A549 (cell line): ENCODE measurements around the gene ZNF319. TPM values are rescaled to one million over a fixed set of nuclear protein-coding genes. Genes with fewer than 3 reads are reported as not detected.
A peak's percentile ranks its signal among the peaks of the same experiment; 100 is the strongest.

Experiments
- ATAC-seq, 2 experiments: fragments of 200-7000 bp in 1 of 2; fragments of >200 bp in 1 of 2; cut with Nextera tagmentation in 1 of 2; cut with Tn5 transposase in 1 of 2; 3 replicates each; pipeline versions ENCODE4 v1.8.0 to v1.9.1; 2018 to 2020; ENCODE audit warnings: mild to moderate bottlenecking in 1 of 2, moderate library complexity in 1 of 2
- CTCF ChIA-PET: fragments of 300-600 bp; sonication (Branson Sonifier 250); formaldehyde crosslinking; extraction: SDS; loops from one replicate; lab custom pipeline; 2021; ENCODE audit warnings: antibody characterized with exemption, inconsistent platforms; lab: Yijun Ruan, JAX
- POLR2A ChIA-PET: fragments of 350-600 bp; formaldehyde crosslinking; extraction: SDS; loops from one replicate; lab custom pipeline; 2021; ENCODE audit warnings: antibody characterized with exemption, inconsistent platforms; lab: Yijun Ruan, JAX
- DNase-seq, 2 experiments: peaks; one replicate each; pipeline versions ENCODE4 v3.0.0 to v3.0.0-alpha.2; 2011 to 2016; ENCODE audit warnings: low read depth in 1 of 2, low spot score in 1 of 2
- FAIRE-seq: peaks from 2 replicates; lab custom pipeline; 2011; peaks lifted over from hg19 to GRCh38; lab: Jason Lieb, UNC
- H3K27ac ChIP-seq, 2 experiments: fragments of >200 bp; sonication (Bioruptor Twin); formaldehyde crosslinking; 3 replicates each; pipeline ENCODE4 v1.5.1; 2016 to 2017
- H3K4me1 ChIP-seq: fragments of >200 bp; sonication (Bioruptor Twin); formaldehyde crosslinking; 3 replicates; pipeline ENCODE4 v1.6.1; 2016
- H3K4me2 ChIP-seq: fragments of >200 bp; sonication (Bioruptor Twin); formaldehyde crosslinking; 3 replicates; pipeline ENCODE4 v1.6.1; 2016
- H3K4me3 ChIP-seq: fragments of >200 bp; sonication (Bioruptor Twin); formaldehyde crosslinking; 3 replicates; pipeline ENCODE4 v1.5.1; 2016
- H3K9me3 ChIP-seq: fragments of >200 bp; sonication (Bioruptor Twin); formaldehyde crosslinking; 3 replicates; pipeline ENCODE4 v1.6.1; 2016
- BCL3 ChIP-seq: fragments of >200 bp; sonication (Bioruptor Twin); formaldehyde crosslinking; IDR thresholded peaks from 3 replicates; pipeline ENCODE4 v1.6.1; 2016
- CBX2 ChIP-seq: fragments of 200-600 bp; sonication (generic); IDR thresholded peaks from 2 replicates; pipeline ENCODE4 v1.6.1; 2016; ENCODE audit warnings: low read depth, mild to moderate bottlenecking, borderline replicate concordance
- CHD2 ChIP-seq: fragments of 150-350 bp; IDR thresholded peaks from 2 replicates; pipeline ENCODE4 v1.6.1; 2014; ENCODE audit warnings: low read length; ENCODE audit not compliant: partially characterized antibody
- CHD4 ChIP-seq: fragments of 200-600 bp; sonication (generic); IDR thresholded peaks from 2 replicates; pipeline ENCODE4 v1.6.1; 2016; ENCODE audit warnings: antibody characterized with exemption, mild to moderate bottlenecking, borderline replicate concordance
- CTCF ChIP-seq: fragments of >200 bp; sonication (Bioruptor Twin); formaldehyde crosslinking; IDR thresholded peaks from 3 replicates; pipeline ENCODE4 v1.5.1; 2016
- EHMT2 ChIP-seq: fragments of 200-600 bp; sonication (generic); IDR thresholded peaks from 2 replicates; pipeline ENCODE4 v1.6.1; 2016; ENCODE audit warnings: antibody characterized with exemption, low read depth, mild to moderate bottlenecking, moderate library complexity
- EP300 ChIP-seq, 2 experiments: fragments of >200 bp; sonication (Bioruptor Twin); formaldehyde crosslinking; IDR thresholded peaks; 2 replicates in 1 of 2; 3 replicates in 1 of 2; pipeline ENCODE4 v1.6.1; 2016 to 2017
- FOSB ChIP-seq: fragments of 250-450 bp; sonication (Bioruptor Pico); IDR thresholded peaks from 2 replicates; pipeline ENCODE4 v1.5.0; 2020; ENCODE audit warnings: mild to moderate bottlenecking, moderate library complexity
- FOSL2 ChIP-seq, 2 experiments: fragments of 450-650 bp in 1 of 2; fragments of >200 bp in 1 of 2; sonication (Bioruptor Twin) in 1 of 2; formaldehyde crosslinking; IDR thresholded peaks; 2 replicates each; pipeline versions ENCODE4 v1.5.0 to v1.6.1; 2016 to 2020; ENCODE audit warnings: mild to moderate bottlenecking in 1 of 2, moderate library complexity in 1 of 2
- HDAC2 ChIP-seq: fragments of 200-600 bp; sonication (generic); IDR thresholded peaks from 2 replicates; pipeline ENCODE4 v1.6.1; 2016
- HEYL ChIP-seq: fragments of 250-450 bp; sonication (Bioruptor Pico); IDR thresholded peaks from 2 replicates; pipeline ENCODE4 v1.8.0; 2021; ENCODE audit warnings: mild to moderate bottlenecking, moderate library complexity
- HOXA7 ChIP-seq: fragments of 250-450 bp; sonication (Bioruptor Pico); IDR thresholded peaks from 2 replicates; pipeline ENCODE4 v1.5.0; 2020; ENCODE audit warnings: mild to moderate bottlenecking, moderate library complexity
- HOXB5 ChIP-seq: fragments of 250-450 bp; sonication (Bioruptor Pico); IDR thresholded peaks from 2 replicates; pipeline ENCODE4 v1.5.0; 2020; ENCODE audit warnings: mild to moderate bottlenecking, moderate library complexity
- JUN ChIP-seq, 2 experiments: fragments of >200 bp; sonication (Bioruptor Twin); formaldehyde crosslinking; IDR thresholded peaks; 2 replicates in 1 of 2; 3 replicates in 1 of 2; pipeline ENCODE4 v1.6.1; 2016 to 2017
- KDM1A ChIP-seq: fragments of 200-600 bp; sonication (generic); IDR thresholded peaks from 2 replicates; pipeline ENCODE4 v1.6.1; 2016; ENCODE audit warnings: low read depth, mild to moderate bottlenecking
- KDM5A ChIP-seq: fragments of 200-600 bp; sonication (generic); IDR thresholded peaks from 2 replicates; pipeline ENCODE4 v1.6.1; 2016; ENCODE audit warnings: antibody characterized with exemption, mild to moderate bottlenecking
- NR3C1 ChIP-seq: fragments of >200 bp; sonication (Bioruptor Twin); formaldehyde crosslinking; IDR thresholded peaks from 3 replicates; pipeline ENCODE4 v1.6.1; 2017
- POLR2A ChIP-seq: IDR thresholded peaks from 2 replicates; pipeline ENCODE4 v1.6.1; 2012; ENCODE audit warnings: mild to moderate bottlenecking, low read length
- POLR2AphosphoS2 ChIP-seq: conservative IDR thresholded peaks from 2 replicates; pipeline ENCODE4 v1.6.1; 2012; ENCODE audit warnings: low read length, improper control_type of control experiment, inconsistent platforms
- RCOR1 ChIP-seq: fragments of 150-350 bp; IDR thresholded peaks from 2 replicates; pipeline ENCODE4 v1.6.1; 2014; ENCODE audit warnings: antibody characterized with exemption, low read length, low read depth
- RFX5 ChIP-seq: fragments of 450-650 bp; IDR thresholded peaks from 2 replicates; pipeline ENCODE4 v1.7.1; 2014; ENCODE audit warnings: antibody characterized with exemption, mild to moderate bottlenecking, moderate library complexity
- SMC3 ChIP-seq: fragments of >200 bp; sonication (Bioruptor Twin); formaldehyde crosslinking; IDR thresholded peaks from 3 replicates; pipeline ENCODE4 v1.6.1; 2018; ENCODE audit warnings: inconsistent platforms
- SREBF2 ChIP-seq: fragments of 450-650 bp; IDR thresholded peaks from 2 replicates; pipeline ENCODE4 v1.6.1; 2014; ENCODE audit warnings: mild to moderate bottlenecking, moderate library complexity
- TP53 ChIP-seq: fragments of 250-450 bp; sonication (Bioruptor Pico); IDR thresholded peaks from 2 replicates; pipeline ENCODE4 v1.5.0; 2021; ENCODE audit warnings: mild to moderate bottlenecking, moderate library complexity
- USF2 ChIP-seq: fragments of 450-650 bp; IDR thresholded peaks from 2 replicates; pipeline ENCODE4 v1.6.1; 2014; ENCODE audit warnings: antibody characterized with exemption
- ZFP36 ChIP-seq: fragments of 450-650 bp; IDR thresholded peaks from 2 replicates; pipeline ENCODE4 v1.6.1; 2014; ENCODE audit warnings: borderline replicate concordance; ENCODE audit not compliant: partially characterized antibody
- whole genome bisulfite sequencing: methylation state at CpG from one replicate; pipeline ENCODE4 v1.1.6; 2017; ENCODE audit errors: missing lambda C conversion rate; 5-methylcytosine and 5-hydroxymethylcytosine counted together
- polyA plus RNA-seq, 4 experiments: library from polyadenylated mRNA; depleted of rRNA in 3 of 4; stranded (reverse); fragments of >200 nt; fragmentation: RNase III in 1 of 4; extraction: RNeasy Plus Mini Kit Qiagen cat#74134 plus additional on column Dnase treatment in 1 of 4; gene quantifications; 2 replicates in 3 of 4; 3 replicates in 1 of 4; pipeline ENCODE4 v1.2.3, GENCODE V29; 2011 to 2017
- TF ChIP-seq, protein P1 (sequence below): IDR thresholded peaks from 2 replicates; pipeline ENCODE4 v1.6.1; 2012

Gene ZNF319
- polyA plus RNA-seq, 2 of the 4 experiments (the other 2 are of a cell fraction), result 10.8 to 11.3 TPM

- POLR2A ChIA-PET, result no interaction called here
- no peak overlapping the region for H3K27ac ChIP-seq
- FAIRE-seq (no peak), DNase-seq (no peak), ATAC-seq (peak in 1 of 2 experiments; percentile 15; a peak in 1 of 6 replicates)
- TF ChIP-seq HEYL, result no peak
- TF ChIP-seq CBX2, result no peak
- TF ChIP-seq FOSB (CRISPR knock-in tag), result no peak
- no peak for TF ChIP-seq JUN (IDR thresholded peaks at IDR 0.05)
- TF ChIP-seq RCOR1, result no peak
- TF ChIP-seq TP53 (CRISPR knock-in tag), result no peak
- no peak for TF ChIP-seq CTCF
- TF ChIP-seq POLR2A, result no peak
- TF ChIP-seq RFX5, result no peak
- no peak for TF ChIP-seq HDAC2
- no peak for TF ChIP-seq ZFP36
- TF ChIP-seq CHD4, result no peak
- no peak for TF ChIP-seq HOXA7 (CRISPR knock-in tag)
- TF ChIP-seq, all 56 proteins: peak for 0
- WGBS, result 75% methylated on average over 8 of the region's 8 CpGs
- CTCF ChIA-PET, result interaction anchor here (1.0 to 3.2 kb wide), 4 partner anchors 12 to 57 kb away, joined by 3 to 16 read pairs (median 4); no protein-coding TSS in a partner anchor
- H3K4me1 ChIP-seq, result 0 out of 3 replicates have a peak, but pooled peaks cover 3% of the 10 kb centered on the region
- H3K9me3 ChIP-seq, result no peaks in the 10 kb centered on the region
- no peak overlapping the region for H3K4me2 ChIP-seq
- H3K4me3 ChIP-seq, result no peak overlapping the region
Observed at GRCh38 chr16:57956270-57956808, 44.1 kb downstream of the ZNF319 start.

- peak in 1 of 2 experiments; percentile 40 for DNase-seq
- POLR2A ChIA-PET, result no interaction called here
Observed at GRCh38 chr16:57955572-57956188, 44.8 kb downstream of the ZNF319 start.

More at GRCh38 chr16:57955572-57956188, 44.8 kb downstream of the ZNF319 start:
- 70% methylated on average over 12 of the region's 12 CpGs for WGBS
- ATAC-seq, result peak; percentile 72 to 76; a peak in 5 of 6 replicates
- TF ChIP-seq EP300 (IDR thresholded peaks at IDR 0.05), result no peak
- TF ChIP-seq BCL3, result no peak
- TF ChIP-seq EHMT2, result no peak
- no peak for TF ChIP-seq HEYL
- TF ChIP-seq KDM1A, result no peak
- no peak for TF ChIP-seq CHD2
- no peak for TF ChIP-seq NR3C1
- no peak for TF ChIP-seq SREBF2
- TF ChIP-seq, protein P1, sequence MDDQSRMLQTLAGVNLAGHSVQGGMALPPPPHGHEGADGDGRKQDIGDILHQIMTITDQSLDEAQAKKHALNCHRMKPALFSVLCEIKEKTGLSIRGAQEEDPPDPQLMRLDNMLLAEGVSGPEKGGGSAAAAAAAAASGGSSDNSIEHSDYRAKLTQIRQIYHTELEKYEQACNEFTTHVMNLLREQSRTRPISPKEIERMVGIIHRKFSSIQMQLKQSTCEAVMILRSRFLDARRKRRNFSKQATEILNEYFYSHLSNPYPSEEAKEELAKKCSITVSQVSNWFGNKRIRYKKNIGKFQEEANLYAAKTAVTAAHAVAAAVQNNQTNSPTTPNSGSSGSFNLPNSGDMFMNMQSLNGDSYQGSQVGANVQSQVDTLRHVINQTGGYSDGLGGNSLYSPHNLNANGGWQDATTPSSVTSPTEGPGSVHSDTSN, result no peak
- TF ChIP-seq KDM5A, result no peak
- no peak for TF ChIP-seq HOXB5 (CRISPR knock-in tag)
- TF ChIP-seq TP53 (CRISPR knock-in tag), result no peak
- no peak for TF ChIP-seq SMC3
- TF ChIP-seq POLR2AphosphoS2, result no peak
- no peak for TF ChIP-seq HOXA7 (CRISPR knock-in tag)
- no peak for TF ChIP-seq USF2
- TF ChIP-seq FOSL2 (IDR thresholded peaks at IDR 0.05), result no peak
- no peak for TF ChIP-seq FOSL2 (CRISPR knock-in tag; IDR thresholded peaks at IDR 0.05)
- TF ChIP-seq JUN (IDR thresholded peaks at IDR 0.05), result no peak
- peak overlapping the region in 1 of 2 experiments; percentile 35; a peak in 2 of 6 replicates for H3K27ac ChIP-seq
- no peaks in the 10 kb centered on the region for H3K9me3 ChIP-seq
- 0 out of 3 replicates have a peak, but pooled peaks cover 3% of the 10 kb centered on the region for H3K4me1 ChIP-seq
- CTCF ChIA-PET, result interaction anchor here (1.0 to 3.2 kb wide), 6 partner anchors 10 to 56 kb away, joined by 3 to 16 read pairs (median 4); no protein-coding TSS in a partner anchor
- H3K4me3 ChIP-seq, result no peak overlapping the region
- FAIRE-seq, result no peak
- H3K4me2 ChIP-seq, result no peak overlapping the region
